ENCODE measurements around the gene DPP10.

Gene DPP10

GRCh38 chr2:115118306-115118705 is 675.9 kb downstream of the DPP10 start:
- Histone ChIP-seq H3K4me1 (ENCODE audit: control insufficient read depth, insufficient read depth, low read length, unreplicated experiment) (no peaks in the 10 kb centered on the region), H2AFZ (ENCODE audit: low read length, unreplicated experiment) (no peak overlapping the region), H3K27me3 (ENCODE audit: insufficient read depth, low read length) (no peaks in the 10 kb centered on the region), H3K4me3 (ENCODE audit: low read depth, low read length) (no peak overlapping the region), H3K27ac (ENCODE audit: low read depth, low read length) (no peak overlapping the region), H3K36me3 (ENCODE audit: insufficient read depth, low read length) (no peaks in the 10 kb centered on the region), H3K79me2 (ENCODE audit: control insufficient read depth, insufficient read depth, low read length, unreplicated experiment) (no peaks in the 10 kb centered on the region)

GRCh38 chr2:115119086-115119485 is 676.6 kb downstream of the DPP10 start:
- no peak overlapping the region for H3K4me3 ChIP-seq (ENCODE audit: low read depth, low read length)
- H3K27me3 ChIP-seq (ENCODE audit: insufficient read depth, low read length), result no peaks in the 10 kb centered on the region
- no peak overlapping the region for H2AFZ ChIP-seq (ENCODE audit: low read length, unreplicated experiment)
- H3K27ac ChIP-seq (ENCODE audit: low read depth, low read length), result no peak overlapping the region
- H3K4me1 ChIP-seq (ENCODE audit: control insufficient read depth, insufficient read depth, low read length, unreplicated experiment), result no peaks in the 10 kb centered on the region
- no peaks in the 10 kb centered on the region for H3K36me3 ChIP-seq (ENCODE audit: insufficient read depth, low read length)
- H3K79me2 ChIP-seq (ENCODE audit: control insufficient read depth, insufficient read depth, low read length, unreplicated experiment), result no peaks in the 10 kb centered on the region

GRCh38 chr2:115122701-115123100 is 680.3 kb downstream of the DPP10 start:
- Histone ChIP-seq H3K4me1 (ENCODE audit: control insufficient read depth, insufficient read depth, low read length, unreplicated experiment) (no peaks in the 10 kb centered on the region), H3K27ac (ENCODE audit: low read depth, low read length) (no peak overlapping the region), H3K79me2 (ENCODE audit: control insufficient read depth, insufficient read depth, low read length, unreplicated experiment) (no peaks in the 10 kb centered on the region), H3K4me3 (ENCODE audit: low read depth, low read length) (no peak overlapping the region), H2AFZ (ENCODE audit: low read length, unreplicated experiment) (no peak overlapping the region), H3K36me3 (ENCODE audit: insufficient read depth, low read length) (no peaks in the 10 kb centered on the region), H3K27me3 (ENCODE audit: insufficient read depth, low read length) (no peaks in the 10 kb centered on the region)

- Histone ChIP-seq H3K27ac (ENCODE audit: low read depth, low read length) (no peak overlapping the region), H3K4me3 (ENCODE audit: low read depth, low read length) (no peak overlapping the region), H3K79me2 (ENCODE audit: control insufficient read depth, insufficient read depth, low read length, unreplicated experiment) (no peaks in the 10 kb centered on the region), H2AFZ (ENCODE audit: low read length, unreplicated experiment) (no peak overlapping the region), H3K27me3 (ENCODE audit: insufficient read depth, low read length) (no peaks in the 10 kb centered on the region), H3K36me3 (ENCODE audit: insufficient read depth, low read length) (no peaks in the 10 kb centered on the region), H3K4me1 (ENCODE audit: control insufficient read depth, insufficient read depth, low read length, unreplicated experiment) (no peaks in the 10 kb centered on the region)
Observed at GRCh38 chr2:115124817-115125216, 682.4 kb downstream of the DPP10 start.

GRCh38 chr2:115129536-115129935 is 687.1 kb downstream of the DPP10 start:
- Histone ChIP-seq H2AFZ (ENCODE audit: low read length, unreplicated experiment) (no peak overlapping the region), H3K4me3 (ENCODE audit: low read depth, low read length) (no peak overlapping the region), H3K27me3 (ENCODE audit: insufficient read depth, low read length) (no peaks in the 10 kb centered on the region), H3K4me1 (ENCODE audit: control insufficient read depth, insufficient read depth, low read length, unreplicated experiment) (no peaks in the 10 kb centered on the region), H3K27ac (ENCODE audit: low read depth, low read length) (no peak overlapping the region), H3K36me3 (ENCODE audit: insufficient read depth, low read length) (no peaks in the 10 kb centered on the region), H3K79me2 (ENCODE audit: control insufficient read depth, insufficient read depth, low read length, unreplicated experiment) (no peaks in the 10 kb centered on the region)

GRCh38 chr2:115160531-115161080 is 718.2 kb downstream of the DPP10 start:
- Histone ChIP-seq H3K27me3 (ENCODE audit: insufficient read depth, low read length) (peaks cover 40% of the 10 kb centered on the region), H3K36me3 (ENCODE audit: insufficient read depth, low read length) (no peaks in the 10 kb centered on the region), H3K4me3 (ENCODE audit: low read depth, low read length) (no peak overlapping the region), H3K4me1 (ENCODE audit: control insufficient read depth, insufficient read depth, low read length, unreplicated experiment) (no peaks in the 10 kb centered on the region), H3K79me2 (ENCODE audit: control insufficient read depth, insufficient read depth, low read length, unreplicated experiment) (no peaks in the 10 kb centered on the region), H2AFZ (ENCODE audit: low read length, unreplicated experiment) (no peak overlapping the region), H3K27ac (ENCODE audit: low read depth, low read length) (no peak overlapping the region)

- H3K36me3 ChIP-seq (ENCODE audit: insufficient read depth, low read length), result no peaks in the 10 kb centered on the region
- H3K4me3 ChIP-seq (ENCODE audit: low read depth, low read length), result no peak overlapping the region
- no peaks in the 10 kb centered on the region for H3K79me2 ChIP-seq (ENCODE audit: control insufficient read depth, insufficient read depth, low read length, unreplicated experiment)
- no peak overlapping the region for H3K27ac ChIP-seq (ENCODE audit: low read depth, low read length)
- no peaks in the 10 kb centered on the region for H3K4me1 ChIP-seq (ENCODE audit: control insufficient read depth, insufficient read depth, low read length, unreplicated experiment)
- H2AFZ ChIP-seq (ENCODE audit: low read length, unreplicated experiment), result no peak overlapping the region
- H3K27me3 ChIP-seq (ENCODE audit: insufficient read depth, low read length), result peaks cover 40% of the 10 kb centered on the region
Observed at GRCh38 chr2:115161081-115161770, 718.8 kb downstream of the DPP10 start.

GRCh38 chr2:115161771-115162493 is 719.5 kb downstream of the DPP10 start:
- H3K79me2 ChIP-seq (ENCODE audit: control insufficient read depth, insufficient read depth, low read length, unreplicated experiment), result no peaks in the 10 kb centered on the region
- H3K36me3 ChIP-seq (ENCODE audit: insufficient read depth, low read length), result no peaks in the 10 kb centered on the region
- no peak overlapping the region for H2AFZ ChIP-seq (ENCODE audit: low read length, unreplicated experiment)
- H3K4me3 ChIP-seq (ENCODE audit: low read depth, low read length), result no peak overlapping the region
- H3K27me3 ChIP-seq (ENCODE audit: insufficient read depth, low read length), result peaks cover 40% of the 10 kb centered on the region
- no peak overlapping the region for H3K27ac ChIP-seq (ENCODE audit: low read depth, low read length)
- H3K4me1 ChIP-seq (ENCODE audit: control insufficient read depth, insufficient read depth, low read length, unreplicated experiment), result no peaks in the 10 kb centered on the region

- Histone ChIP-seq H3K79me2 (ENCODE audit: control insufficient read depth, insufficient read depth, low read length, unreplicated experiment) (no peaks in the 10 kb centered on the region), H3K27me3 (ENCODE audit: insufficient read depth, low read length) (peaks cover 40% of the 10 kb centered on the region), H3K36me3 (ENCODE audit: insufficient read depth, low read length) (no peaks in the 10 kb centered on the region), H3K4me1 (ENCODE audit: control insufficient read depth, insufficient read depth, low read length, unreplicated experiment) (no peaks in the 10 kb centered on the region), H3K27ac (ENCODE audit: low read depth, low read length) (no peak overlapping the region), H3K4me3 (ENCODE audit: low read depth, low read length) (no peak overlapping the region), H2AFZ (ENCODE audit: low read length, unreplicated experiment) (no peak overlapping the region)
Observed at GRCh38 chr2:115162494-115163293, 720.3 kb downstream of the DPP10 start.

GRCh38 chr2:115163572-115163971 is 721.1 kb downstream of the DPP10 start:
- Histone ChIP-seq H3K27ac (ENCODE audit: low read depth, low read length) (no peak overlapping the region), H3K4me1 (ENCODE audit: control insufficient read depth, insufficient read depth, low read length, unreplicated experiment) (no peaks in the 10 kb centered on the region), H3K36me3 (ENCODE audit: insufficient read depth, low read length) (no peaks in the 10 kb centered on the region), H2AFZ (ENCODE audit: low read length, unreplicated experiment) (no peak overlapping the region), H3K79me2 (ENCODE audit: control insufficient read depth, insufficient read depth, low read length, unreplicated experiment) (no peaks in the 10 kb centered on the region), H3K27me3 (ENCODE audit: insufficient read depth, low read length) (peaks cover 40% of the 10 kb centered on the region), H3K4me3 (ENCODE audit: low read depth, low read length) (no peak overlapping the region)
